NCI-H1436 (cell line): ENCODE data around the gene MTARC2.

Source experiments
- DNase-seq: peaks from one replicate; lab custom pipeline; 2025; lab: John Stamatoyannopoulos, UW

The MTARC2 gene

DNA sequence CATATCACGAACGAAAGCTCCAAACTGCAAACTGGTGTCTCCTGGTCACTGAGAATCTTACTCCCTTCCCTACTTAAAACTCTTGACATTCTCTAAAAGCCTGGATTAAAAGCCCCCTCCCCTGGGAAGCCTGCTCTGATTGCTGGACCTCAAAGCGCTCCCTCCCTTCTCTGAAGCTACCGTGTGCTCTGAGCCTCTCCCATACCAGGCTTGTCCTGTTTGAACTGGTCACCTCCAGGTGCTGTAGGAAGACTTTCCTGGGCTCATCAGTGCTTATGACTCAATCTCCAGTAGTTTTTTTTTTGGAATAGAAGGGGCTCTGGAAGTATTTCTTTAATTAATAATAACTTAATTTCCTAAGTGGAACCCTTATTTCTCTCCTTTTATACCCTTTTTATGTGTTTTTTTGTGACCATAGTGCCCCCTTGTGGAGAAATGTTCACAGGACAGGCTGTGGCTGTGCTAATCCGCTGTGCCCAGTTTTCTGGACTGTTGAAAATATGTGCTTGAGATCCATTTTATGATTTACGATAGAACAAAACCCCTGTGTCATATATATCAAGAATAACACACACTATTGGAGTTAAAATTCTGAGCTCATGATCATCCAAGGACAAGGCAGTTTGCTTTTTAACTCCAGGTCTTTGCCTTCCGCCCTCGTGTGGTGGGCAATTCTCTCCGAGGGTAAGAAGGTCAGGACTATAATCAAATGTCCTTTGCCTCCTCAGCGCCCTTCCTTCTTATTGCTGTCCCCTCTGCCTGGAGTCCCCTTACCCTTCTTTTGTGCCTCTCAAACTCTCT is 55.5 kb downstream of the MTARC2 start:
- DNase-seq, result peak; percentile 14

DNA sequence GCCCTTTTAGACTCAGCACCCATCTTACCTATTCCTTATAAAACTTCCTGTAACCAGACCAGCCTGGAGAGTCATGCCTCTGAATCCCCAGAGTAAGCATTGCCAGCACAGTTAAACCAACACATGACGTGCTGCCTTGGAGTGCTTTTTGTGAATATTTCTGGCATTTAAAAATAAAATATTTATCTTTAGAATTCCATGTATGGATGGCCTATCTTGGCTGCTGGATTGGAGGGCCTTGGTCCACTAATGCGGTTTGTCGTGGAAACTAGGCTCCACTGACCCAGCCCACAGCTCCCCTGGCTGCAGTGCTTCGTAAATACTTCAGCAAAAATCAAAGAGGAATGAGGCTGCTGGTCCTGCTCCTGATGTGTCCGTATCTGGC is 56.1 kb downstream of the MTARC2 start:
- no peak for DNase-seq

DNA sequence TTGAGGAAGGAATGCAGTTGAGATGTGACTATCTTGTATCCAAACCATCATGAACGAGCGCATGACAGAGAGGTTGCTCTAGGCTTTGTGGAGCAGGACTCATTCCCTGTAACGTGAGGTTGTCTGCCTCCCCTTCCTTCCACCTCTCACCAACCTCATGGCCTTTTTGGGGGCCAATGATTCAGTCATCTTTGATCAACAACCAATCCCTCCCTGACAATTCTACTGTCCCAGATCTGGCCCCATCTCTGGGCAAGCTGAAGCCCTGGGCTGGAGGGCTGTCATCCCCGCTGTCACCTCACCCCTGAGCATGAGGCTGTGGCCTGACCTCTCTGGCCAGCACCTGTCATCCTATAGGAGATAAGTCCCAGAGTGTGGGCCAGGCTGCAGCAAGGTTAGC is 58.3 kb downstream of the MTARC2 start:
- no peak for DNase-seq

DNA sequence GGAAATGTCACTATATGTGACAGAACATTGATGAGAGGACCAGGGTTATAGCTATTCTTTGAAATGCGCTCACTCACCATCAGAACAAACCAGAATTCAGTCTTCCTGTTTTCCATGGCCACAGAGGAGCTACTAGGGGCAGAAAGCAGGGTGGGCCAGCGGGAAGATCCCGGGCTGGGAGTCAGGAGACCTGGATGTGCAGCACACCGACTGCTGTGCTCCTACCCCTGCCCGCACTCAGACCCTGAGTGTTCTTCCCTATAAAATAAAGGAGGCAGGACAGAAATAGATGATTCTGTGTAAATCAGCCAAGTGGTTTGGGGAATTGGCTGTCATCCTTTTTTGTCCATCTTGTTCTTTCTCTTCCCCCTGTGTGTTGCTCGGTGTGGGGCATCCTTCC is 59.6 kb downstream of the MTARC2 start:
- DNase-seq, result no peak

DNA sequence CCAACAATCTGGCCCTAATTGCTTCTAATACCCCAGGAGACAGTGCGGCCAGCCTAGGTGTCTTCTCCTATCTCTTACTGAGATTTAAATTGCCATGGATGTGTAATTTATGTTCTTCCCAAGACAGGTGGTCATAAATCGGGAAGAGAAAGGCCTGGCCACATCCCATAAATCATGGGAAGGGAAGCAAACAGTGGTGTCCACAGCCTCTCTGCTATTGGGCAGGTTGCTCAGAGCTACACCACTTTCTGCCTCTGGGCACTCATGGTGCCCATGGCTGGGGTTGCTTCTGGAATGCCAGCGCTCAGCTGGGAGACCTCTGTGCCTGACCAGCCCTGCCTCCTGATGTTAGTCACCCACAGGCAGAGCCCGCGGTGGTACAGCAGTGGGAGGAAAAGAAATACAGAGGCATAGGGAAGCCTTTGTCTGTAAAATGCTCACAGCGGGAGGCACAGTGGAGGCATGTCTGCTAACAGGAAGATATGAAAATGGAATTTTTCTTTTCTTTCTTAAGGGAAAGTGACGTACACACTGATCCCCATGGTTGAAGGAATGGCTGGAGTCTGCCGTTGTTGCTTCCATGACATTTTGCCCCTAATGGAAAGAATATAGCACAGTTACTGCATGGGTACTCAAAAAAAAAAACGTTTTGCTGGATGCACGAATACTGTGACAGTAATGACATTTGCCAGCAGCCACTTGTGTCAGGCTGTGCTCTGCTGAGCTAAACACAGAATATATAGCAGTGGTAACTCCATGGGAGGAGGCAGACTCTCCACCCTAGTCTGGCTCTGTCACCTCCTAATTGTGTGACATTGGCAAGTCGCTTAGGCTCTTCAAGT is 60.4 kb downstream of the MTARC2 start:
- DNase-seq, result no peak

DNA sequence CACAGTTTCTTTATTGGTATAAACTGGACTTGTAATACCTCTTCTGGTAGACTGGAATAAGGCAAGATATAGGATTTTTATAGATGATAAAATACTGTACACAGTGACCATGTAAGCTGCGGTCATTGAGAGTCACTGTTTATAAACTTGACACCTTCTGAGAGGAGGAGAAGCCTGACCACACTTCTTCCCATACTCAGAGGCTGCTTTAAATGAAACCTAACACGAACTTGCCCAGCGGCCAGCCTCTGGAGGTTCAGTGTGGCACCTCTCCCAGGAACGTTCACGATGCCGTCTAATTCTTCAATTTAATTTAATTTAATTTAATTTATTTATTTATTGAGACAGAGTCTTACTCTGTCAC is 61.0 kb downstream of the MTARC2 start:
- no peak for DNase-seq

DNA sequence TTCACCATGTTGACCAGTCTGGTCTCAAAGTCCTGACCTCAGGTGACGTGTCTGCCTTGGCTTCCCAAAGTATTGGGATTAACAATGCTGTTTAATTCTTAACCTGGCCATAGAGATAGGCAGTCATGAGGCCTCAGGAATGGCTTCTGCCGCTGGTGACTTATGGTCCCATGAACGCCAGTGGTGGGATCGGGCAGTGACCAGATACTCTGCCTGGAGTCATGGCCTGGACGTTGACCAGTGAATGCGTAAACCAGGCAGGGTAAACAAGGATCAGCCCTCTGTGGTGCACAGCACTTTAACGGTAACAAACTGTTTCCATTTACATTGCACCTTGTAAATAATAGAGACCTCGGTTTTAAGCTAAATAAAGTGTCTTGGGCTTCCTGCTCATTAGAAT is 61.6 kb downstream of the MTARC2 start:
- no peak for DNase-seq

DNA sequence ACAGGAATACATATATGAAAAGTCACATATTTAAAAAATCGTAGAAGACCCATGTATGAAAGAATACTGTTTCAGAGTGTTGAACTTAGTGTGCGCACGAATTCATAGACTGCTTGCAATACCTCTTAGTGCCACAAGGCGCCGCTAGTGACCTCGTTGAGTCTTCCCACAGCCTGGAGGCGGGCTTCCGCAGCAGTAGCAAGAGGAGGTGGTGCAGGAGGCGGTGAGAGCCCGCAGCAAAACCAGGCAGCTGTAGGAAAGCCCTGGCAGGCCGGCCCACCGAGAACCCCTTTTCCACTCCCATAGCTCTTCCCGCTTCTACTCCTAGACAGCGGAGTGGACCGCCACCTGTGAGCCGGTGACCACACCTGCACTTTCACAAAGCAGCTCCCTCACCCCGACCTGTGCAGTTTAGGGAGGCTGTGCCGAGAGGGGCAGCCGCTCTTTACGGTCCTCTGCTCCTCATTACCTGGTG is 62.1 kb downstream of the MTARC2 start:
- peak; percentile 43 for DNase-seq

DNA sequence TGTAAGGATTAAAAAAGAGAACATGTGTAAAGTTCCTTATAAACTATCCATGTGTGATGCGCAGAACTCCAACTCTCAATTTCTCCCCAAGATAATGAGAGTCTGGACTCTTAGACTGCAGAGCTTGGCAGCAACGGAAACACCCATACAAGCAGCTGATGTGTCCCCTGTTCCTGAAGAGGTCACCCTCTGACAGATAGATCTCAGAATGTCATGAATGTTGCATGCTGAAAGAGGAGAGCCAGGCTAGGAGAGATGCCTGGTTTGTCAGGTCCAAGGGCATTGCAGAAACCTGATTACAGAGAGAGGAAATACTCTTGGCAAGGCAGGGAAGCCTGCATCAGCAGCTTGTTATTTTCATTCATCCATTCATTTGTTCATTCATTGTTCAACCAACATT is 62.8 kb downstream of the MTARC2 start:
- no peak for DNase-seq

DNA sequence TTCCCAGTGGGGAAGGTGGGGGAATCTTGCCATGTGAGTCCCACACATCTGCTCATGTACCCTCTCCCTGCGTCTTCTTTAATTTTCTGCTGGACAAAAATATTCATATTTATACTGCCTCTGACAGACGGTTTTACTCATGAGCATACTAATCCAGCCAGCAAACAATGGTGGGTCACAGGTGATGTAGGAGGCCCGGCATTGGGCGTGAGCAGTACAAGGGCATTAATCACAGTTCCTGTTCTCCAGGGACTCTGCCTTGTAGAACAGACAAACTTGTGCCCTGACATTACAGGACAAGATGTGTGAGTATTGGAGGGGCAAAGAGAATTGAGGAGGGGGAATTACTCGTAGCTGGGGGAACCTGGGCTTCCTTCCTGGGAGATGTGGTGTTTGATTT is 63.6 kb downstream of the MTARC2 start:
- no peak for DNase-seq

DNA sequence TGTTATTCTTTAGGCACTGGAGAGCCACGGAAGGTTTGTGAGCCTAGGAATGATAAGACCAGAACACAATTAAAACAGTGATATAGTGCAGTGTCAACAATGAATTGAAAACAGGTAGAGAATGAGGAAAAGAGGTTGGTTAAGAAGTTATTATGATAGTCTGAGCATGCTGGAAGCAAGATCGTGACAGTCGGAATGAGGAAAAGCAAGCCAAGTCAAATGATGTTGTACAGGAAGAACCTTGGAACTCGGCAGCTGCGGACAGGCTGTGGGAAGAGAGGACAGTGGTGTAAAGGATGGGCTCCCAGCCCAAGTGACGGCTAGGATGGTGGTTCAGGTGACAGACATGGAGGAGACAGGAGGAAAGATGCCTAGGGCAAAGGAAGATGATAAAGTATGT is 64.2 kb downstream of the MTARC2 start:
- no peak for DNase-seq

DNA sequence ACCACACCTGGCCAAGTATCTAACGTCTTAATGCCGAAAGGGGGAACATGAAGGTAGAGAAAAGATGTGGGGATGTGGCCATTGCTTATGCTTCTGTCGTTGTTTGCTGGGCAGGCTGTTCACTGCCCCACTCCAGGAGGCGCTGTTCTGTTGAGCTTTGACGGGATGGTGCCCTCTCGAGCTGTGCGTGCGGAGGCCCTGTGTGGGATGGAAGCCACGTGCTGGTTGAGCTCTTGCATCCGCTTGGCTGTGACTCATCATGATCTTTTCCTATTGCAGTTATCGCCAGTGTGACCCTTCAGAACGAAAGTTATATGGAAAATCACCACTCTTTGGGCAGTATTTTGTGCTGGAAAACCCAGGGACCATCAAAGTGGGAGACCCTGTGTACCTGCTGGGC is 64.9 kb downstream of the MTARC2 start:
- DNase-seq, result no peak

DNA sequence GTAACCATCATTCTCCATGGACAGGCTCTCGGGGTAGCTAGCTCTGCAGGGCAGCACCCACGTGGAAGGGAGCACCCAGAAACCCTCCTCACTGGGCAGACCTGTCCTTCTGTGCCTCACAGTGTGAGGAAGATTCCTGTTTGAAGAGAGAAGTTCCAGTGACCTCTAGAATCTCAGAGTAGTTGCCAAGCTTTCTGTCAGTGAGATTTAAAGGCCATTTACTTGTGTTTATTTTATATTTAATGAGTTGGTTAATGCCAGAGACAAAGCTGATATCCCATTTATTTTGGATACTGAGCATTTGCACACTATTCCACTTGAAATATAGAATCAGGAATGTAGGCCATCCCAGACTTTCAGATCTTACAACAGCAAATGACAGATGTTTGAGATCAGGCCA is 67.3 kb downstream of the MTARC2 start:
- DNase-seq, result no peak

DNA sequence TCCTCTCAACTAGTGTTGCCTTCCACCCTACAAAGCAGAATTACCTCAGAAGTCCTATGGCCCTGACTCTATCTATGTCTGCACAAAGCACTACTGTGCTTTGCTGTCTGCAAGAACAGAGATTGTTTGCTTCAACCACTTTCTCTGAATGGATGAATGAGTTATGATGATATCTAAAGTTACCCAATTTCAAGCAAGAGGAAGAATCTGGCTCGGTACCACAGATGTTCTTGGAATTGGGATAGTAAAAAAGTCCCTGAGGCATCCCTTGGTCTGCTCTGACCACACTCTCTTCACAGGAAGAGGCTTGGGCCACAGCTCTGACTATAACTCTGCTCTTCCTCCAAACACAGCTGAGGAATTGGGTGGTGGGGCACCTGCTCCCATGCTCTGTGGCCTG is 69.8 kb downstream of the MTARC2 start:
- DNase-seq, result no peak

DNA sequence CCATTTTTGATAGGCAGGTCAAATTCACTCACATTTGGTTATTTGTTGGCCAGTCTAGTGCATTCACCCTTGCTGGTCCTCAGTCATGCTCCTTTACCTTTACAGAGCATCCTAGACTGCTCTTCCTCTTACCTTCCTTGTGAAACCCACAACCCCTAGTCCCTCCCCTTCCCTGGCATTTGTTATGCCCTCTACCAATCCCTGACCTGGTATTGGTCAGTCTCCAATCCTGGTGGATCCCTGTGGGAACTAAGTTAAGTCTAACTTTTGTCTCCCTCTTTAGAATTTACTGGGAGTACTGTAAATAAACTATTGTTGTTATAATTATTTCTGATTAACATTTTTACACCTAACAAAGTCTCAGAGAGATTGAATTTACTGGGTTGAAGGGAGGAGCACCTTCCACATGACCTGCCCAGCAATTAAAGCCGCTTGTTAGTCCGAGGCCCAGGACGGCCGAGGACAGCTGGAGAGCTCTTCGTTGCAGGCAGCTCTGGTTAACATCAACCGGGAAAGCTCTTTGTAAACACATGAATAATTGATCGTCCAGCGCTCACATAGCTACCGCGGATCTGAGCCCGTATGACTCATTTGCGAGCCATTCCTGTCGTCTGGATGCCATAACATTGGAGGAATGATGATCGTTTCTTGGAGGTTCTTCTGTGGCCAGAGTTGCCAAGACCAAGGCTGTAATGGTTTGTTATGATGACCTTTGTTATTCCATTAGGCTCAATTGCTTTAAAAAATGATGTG is 70.5 kb downstream of the MTARC2 start:
- no peak for DNase-seq

DNA sequence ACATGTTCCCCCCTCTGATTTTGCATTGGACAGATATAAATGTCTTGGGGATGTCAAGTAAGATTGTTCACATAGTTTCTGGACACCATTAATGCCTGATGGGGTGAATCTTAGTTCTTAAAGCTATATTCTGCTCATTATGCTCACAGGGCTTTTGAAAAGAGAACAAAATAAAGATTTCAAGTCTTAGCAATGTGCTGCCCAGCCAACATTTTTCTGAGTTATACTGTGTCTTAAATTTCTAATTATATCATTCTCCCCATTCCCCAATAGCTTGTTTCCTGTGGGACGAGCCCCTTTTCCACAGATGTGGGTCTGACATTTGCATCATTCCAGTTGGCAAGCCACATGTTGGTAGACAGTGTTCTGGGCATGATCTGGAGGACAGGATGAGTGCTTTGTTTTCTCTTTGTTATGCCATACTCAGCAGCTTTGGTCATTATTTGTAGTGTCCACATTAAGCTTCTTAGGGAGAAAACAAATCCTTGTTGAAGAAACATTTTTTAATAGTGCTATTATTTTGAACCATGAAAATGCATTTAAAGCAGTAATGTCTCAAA is 71.4 kb downstream of the MTARC2 start:
- DNase-seq, result no peak

DNA sequence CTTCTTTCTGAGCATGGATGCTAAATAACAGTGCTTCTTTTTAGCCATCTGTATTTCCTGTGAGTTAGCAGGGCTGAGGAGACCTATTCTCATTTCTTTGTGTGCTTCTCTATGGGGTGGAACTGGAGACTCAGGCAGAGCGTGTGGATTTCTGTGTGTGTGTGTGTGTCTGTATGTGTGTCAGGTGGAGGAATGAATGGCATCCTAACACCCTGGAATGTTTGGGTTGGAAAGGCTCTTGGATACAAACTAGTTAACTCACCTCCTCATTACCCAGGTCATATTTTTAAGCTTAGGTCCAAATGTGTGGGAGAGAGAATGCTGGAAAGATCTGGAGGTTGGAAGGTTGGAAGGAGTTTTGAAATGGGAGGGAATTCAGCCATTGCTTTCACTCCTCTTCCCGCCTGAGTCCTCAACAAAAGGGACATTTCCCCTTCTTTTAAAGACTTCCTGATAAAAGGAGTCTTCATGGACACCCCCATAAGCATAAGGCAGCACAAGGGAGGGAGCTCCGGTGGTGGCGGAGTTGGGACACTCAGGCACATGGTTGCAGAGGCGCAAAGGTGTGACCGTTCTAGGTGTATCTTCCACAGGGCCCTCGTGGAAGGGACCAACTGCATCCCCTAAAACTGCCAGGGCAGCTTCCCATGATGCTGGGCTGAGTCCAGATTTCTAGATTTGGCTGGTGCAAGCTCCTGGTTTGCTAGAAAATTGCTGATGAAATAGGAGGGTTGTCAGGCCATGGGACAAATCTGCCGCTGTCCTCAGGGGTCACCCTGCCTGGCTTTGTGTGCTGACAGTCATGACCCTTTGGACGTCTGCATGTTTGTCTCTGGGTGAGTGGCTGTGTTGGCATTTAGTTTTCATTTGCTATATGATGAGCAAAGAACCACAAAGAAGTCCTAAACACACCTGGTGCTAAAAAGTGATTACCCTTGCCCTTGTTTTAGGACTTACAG is 76.2 kb downstream of the MTARC2 start:
- DNase-seq, result no peak

DNA sequence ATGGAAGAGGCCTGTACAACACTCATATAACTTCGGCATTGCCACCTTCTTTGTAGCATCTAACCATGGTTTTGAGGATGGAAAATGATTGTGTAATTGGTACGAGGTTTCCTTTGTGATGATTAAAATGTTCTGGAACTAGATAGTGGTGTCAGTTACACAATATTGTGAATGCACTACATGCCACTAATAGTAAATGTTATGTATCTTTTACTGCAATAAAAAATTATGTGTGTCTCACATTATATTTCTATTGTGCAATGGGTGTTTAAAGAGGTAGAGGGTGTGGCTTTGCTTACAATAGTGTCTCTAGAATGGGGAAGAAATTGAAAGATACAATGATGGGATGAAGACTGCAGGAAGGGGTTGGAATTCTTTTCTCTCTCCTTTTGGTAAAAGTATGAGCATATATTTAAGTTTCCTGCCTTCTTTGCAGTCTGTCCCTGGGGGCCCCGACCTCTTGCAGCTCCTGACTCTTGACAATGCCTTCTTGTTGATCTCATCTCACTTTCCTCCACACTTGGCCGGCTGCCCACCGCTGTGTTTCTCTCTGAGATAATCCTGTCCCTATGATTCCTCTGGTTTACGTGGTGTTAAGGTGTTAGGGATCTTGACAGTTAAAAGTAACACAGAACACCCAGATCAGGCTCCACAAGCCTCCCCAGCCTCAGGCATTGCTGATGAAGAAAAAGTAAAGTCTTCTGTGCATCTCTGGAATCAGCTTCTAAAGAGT is 77.9 kb downstream of the MTARC2 start:
- no peak for DNase-seq

DNA sequence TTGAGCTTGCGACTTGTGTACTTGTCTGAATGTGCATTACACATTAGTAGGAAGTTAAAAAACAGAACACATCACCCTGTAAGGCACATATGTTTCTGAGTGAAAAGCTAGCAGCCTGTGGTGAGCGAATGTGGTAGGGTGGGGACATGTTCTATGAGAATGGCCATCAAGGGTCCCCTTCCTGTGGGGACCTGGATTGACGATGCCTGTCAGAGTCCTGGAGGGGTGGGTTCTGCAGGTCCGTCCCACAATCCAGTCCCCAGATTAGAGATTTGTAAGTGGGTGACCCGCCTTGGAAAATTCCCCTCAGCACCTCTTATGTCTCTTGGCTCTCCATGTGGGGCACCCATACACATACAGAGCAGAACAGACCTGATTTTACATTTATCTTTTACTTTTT is 78.6 kb downstream of the MTARC2 start:
- no peak for DNase-seq

DNA sequence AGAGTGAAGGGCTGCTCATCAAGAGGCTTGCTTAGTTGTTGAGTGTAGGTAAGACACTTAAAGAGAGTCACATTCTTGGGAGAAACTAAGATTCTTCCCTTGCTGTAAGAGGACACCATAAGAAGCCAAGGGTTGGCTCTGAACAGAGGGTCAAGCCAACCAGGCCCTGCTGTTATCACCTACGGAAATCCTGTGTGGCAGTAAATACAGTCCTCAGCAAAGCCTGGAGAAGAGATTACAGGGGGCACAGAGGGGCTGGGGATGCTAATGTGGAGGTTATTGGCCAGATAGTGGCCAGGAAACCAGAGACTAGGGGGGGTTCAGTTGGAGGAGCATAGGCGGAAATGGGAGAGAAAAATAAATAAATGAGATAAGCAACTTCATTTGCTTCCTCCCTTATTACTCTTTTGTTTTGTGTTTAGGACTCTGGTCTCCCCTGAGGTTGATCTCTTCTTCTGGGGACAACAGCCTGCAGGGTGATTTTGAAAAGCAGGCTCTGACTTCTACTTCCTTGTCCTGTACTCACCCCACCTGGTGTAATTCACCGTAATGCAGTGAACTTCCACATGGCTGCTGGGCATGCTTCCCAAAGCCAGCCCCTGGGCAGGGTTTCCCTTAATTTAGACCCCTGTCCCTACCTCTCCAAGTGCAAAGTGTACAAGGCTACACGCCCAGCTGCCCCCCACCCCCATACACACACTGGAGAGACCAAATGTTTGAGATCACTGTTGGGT is 79.5 kb downstream of the MTARC2 start:
- no peak for DNase-seq
